ENCODE results near the gene GSK3A.

GSK3A gene

GRCh38 chr19:42219812-42220750, 22.3 kb downstream of the GSK3A start, which contains the start of gene ZNF526:
TSS of gene ZNF526 (plus strand) at chr19:42220312. CDS start at chr19:42224404, 4,092 bp downstream.
- peak; percentile 88 for FAIRE-seq

- peak; percentile 79 for FAIRE-seq
Measured at GRCh38 chr19:42217520-42218437, 24.6 kb downstream of the GSK3A start, which contains the start of gene DEDD2. TSS of gene DEDD2 (minus strand) at chr19:42217677. CDS start at chr19:42217007, 670 bp downstream.

- FAIRE-seq, result no peak
Measured at GRCh38 chr19:42216653-42217519, 25.5 kb downstream of the GSK3A start.

- FAIRE-seq, result no peak
Measured at GRCh38 chr19:42214810-42215485, 27.5 kb downstream of the GSK3A start.

GRCh38 chr19:42212886-42213285, 29.5 kb downstream of the GSK3A start:
- no peak for FAIRE-seq

GRCh38 chr19:42208612-42209011, 33.8 kb downstream of the GSK3A start:
- FAIRE-seq, result no peak

GRCh38 chr19:42207767-42208271, 34.6 kb downstream of the GSK3A start:
- FAIRE-seq, result no peak

- no peak for FAIRE-seq
Measured at GRCh38 chr19:42206871-42207755, 35.3 kb downstream of the GSK3A start.

GRCh38 chr19:42204664-42205063, 37.7 kb downstream of the GSK3A start:
- no peak for FAIRE-seq

GRCh38 chr19:42203700-42204099, 38.7 kb downstream of the GSK3A start:
- no peak for FAIRE-seq

- FAIRE-seq, result no peak
Measured at GRCh38 chr19:42202290-42202880, 40.0 kb downstream of the GSK3A start.

GRCh38 chr19:42201489-42202289, 40.7 kb downstream of the GSK3A start:
- no peak for FAIRE-seq

- FAIRE-seq, result no peak
Measured at GRCh38 chr19:42200116-42200715, 42.2 kb downstream of the GSK3A start.

- FAIRE-seq, result no peak
Measured at GRCh38 chr19:42199440-42200115, 42.8 kb downstream of the GSK3A start.

- FAIRE-seq, result no peak
Measured at GRCh38 chr19:42198676-42199439, 43.5 kb downstream of the GSK3A start.

- FAIRE-seq, result no peak
Measured at GRCh38 chr19:42197375-42197817, 45.0 kb downstream of the GSK3A start.
